ENCODE measurements around the gene CENPH. TPM values are rescaled to one million over a fixed set of nuclear protein-coding genes. Genes with fewer than 3 reads are reported as not detected.

Gene CENPH
- total and polyA plus RNA-seq, 4 donors: 0.33 to 14.6 (median 0.77) TPM

DNA sequence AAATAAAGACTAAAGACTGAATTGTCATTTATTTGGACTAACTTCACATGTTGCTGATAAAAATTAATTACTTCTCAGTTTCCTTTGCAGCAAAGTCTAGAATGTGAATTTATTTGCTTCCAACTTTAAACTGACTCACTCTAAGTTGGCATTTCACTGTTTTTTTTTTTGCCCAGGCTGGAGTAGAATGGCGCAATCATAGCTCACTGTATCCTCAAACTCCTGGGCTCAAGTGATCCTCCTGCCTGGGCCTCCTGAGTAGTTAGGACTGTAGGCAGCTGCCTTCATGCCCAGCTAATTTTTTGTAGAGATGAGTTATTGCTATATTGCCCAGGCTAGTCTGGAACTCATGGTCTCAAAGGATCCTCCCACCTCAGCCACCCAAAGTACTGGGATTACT is 18.9 kb upstream of the CENPH start:
- TF ChIP-seq FOXA2 (IDR thresholded peaks at IDR 0.05): no peak
- TF ChIP-seq EGR1 (IDR thresholded peaks at IDR 0.05; ENCODE audit: low read depth in 2 of 2): no peak
- TF ChIP-seq, protein P1, sequence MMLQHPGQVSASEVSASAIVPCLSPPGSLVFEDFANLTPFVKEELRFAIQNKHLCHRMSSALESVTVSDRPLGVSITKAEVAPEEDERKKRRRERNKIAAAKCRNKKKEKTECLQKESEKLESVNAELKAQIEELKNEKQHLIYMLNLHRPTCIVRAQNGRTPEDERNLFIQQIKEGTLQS (IDR thresholded peaks at IDR 0.05): no peak
- TF ChIP-seq HNF4A (conservative IDR thresholded peaks at IDR 0.05): no peak
- no peak for TF ChIP-seq HNF4G (IDR thresholded peaks at IDR 0.05)
- TF ChIP-seq NR2F2 (IDR thresholded peaks at IDR 0.05): no peak
- TF ChIP-seq, protein P2, sequence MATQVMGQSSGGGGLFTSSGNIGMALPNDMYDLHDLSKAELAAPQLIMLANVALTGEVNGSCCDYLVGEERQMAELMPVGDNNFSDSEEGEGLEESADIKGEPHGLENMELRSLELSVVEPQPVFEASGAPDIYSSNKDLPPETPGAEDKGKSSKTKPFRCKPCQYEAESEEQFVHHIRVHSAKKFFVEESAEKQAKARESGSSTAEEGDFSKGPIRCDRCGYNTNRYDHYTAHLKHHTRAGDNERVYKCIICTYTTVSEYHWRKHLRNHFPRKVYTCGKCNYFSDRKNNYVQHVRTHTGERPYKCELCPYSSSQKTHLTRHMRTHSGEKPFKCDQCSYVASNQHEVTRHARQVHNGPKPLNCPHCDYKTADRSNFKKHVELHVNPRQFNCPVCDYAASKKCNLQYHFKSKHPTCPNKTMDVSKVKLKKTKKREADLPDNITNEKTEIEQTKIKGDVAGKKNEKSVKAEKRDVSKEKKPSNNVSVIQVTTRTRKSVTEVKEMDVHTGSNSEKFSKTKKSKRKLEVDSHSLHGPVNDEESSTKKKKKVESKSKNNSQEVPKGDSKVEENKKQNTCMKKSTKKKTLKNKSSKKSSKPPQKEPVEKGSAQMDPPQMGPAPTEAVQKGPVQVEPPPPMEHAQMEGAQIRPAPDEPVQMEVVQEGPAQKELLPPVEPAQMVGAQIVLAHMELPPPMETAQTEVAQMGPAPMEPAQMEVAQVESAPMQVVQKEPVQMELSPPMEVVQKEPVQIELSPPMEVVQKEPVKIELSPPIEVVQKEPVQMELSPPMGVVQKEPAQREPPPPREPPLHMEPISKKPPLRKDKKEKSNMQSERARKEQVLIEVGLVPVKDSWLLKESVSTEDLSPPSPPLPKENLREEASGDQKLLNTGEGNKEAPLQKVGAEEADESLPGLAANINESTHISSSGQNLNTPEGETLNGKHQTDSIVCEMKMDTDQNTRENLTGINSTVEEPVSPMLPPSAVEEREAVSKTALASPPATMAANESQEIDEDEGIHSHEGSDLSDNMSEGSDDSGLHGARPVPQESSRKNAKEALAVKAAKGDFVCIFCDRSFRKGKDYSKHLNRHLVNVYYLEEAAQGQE (IDR thresholded peaks at IDR 0.05): no peak
- no peak for TF ChIP-seq JUND (IDR thresholded peaks at IDR 0.05)
- TF ChIP-seq TAF1 (conservative IDR thresholded peaks at IDR 0.05): no peak
- no peak for TF ChIP-seq FOXA1 (IDR thresholded peaks at IDR 0.05)
- TF ChIP-seq, protein P3, sequence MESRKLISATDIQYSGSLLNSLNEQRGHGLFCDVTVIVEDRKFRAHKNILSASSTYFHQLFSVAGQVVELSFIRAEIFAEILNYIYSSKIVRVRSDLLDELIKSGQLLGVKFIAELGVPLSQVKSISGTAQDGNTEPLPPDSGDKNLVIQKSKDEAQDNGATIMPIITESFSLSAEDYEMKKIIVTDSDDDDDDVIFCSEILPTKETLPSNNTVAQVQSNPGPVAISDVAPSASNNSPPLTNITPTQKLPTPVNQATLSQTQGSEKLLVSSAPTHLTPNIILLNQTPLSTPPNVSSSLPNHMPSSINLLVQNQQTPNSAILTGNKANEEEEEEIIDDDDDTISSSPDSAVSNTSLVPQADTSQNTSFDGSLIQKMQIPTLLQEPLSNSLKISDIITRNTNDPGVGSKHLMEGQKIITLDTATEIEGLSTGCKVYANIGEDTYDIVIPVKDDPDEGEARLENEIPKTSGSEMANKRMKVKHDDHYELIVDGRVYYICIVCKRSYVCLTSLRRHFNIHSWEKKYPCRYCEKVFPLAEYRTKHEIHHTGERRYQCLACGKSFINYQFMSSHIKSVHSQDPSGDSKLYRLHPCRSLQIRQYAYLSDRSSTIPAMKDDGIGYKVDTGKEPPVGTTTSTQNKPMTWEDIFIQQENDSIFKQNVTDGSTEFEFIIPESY (IDR thresholded peaks at IDR 0.05): no peak
- TF ChIP-seq GABPA (IDR thresholded peaks at IDR 0.05 in 1 of 2, conservative IDR thresholded peaks at IDR 0.05 in 1 of 2): no peak
- TF ChIP-seq, protein P4, sequence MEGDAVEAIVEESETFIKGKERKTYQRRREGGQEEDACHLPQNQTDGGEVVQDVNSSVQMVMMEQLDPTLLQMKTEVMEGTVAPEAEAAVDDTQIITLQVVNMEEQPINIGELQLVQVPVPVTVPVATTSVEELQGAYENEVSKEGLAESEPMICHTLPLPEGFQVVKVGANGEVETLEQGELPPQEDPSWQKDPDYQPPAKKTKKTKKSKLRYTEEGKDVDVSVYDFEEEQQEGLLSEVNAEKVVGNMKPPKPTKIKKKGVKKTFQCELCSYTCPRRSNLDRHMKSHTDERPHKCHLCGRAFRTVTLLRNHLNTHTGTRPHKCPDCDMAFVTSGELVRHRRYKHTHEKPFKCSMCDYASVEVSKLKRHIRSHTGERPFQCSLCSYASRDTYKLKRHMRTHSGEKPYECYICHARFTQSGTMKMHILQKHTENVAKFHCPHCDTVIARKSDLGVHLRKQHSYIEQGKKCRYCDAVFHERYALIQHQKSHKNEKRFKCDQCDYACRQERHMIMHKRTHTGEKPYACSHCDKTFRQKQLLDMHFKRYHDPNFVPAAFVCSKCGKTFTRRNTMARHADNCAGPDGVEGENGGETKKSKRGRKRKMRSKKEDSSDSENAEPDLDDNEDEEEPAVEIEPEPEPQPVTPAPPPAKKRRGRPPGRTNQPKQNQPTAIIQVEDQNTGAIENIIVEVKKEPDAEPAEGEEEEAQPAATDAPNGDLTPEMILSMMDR (IDR thresholded peaks at IDR 0.05; ENCODE audit: low read depth, low read length, missing input control): no peak
- TF ChIP-seq, protein P5, sequence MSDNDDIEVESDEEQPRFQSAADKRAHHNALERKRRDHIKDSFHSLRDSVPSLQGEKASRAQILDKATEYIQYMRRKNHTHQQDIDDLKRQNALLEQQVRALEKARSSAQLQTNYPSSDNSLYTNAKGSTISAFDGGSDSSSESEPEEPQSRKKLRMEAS (IDR thresholded peaks at IDR 0.05): no peak
- TF ChIP-seq YY1 (IDR thresholded peaks at IDR 0.05): no peak
- 98% methylated on average over 1 of the region's 1 CpG for WGBS
- Histone ChIP-seq H3K4me1 (ENCODE audit: control insufficient read depth in 4 of 4, insufficient read depth in 4 of 4, low read length in 3 of 4) (peaks cover 4 to 13% (median 10%) of the 10 kb centered on the region in 4 donors), H3K9me3 (ENCODE audit: control insufficient read depth in 4 of 4, low read length in 3 of 4) (no peaks in the 10 kb centered on the region), H3K4me3 (ENCODE audit: low read depth in 1 of 3, low read length in 3 of 3) (no peak overlapping the region), H3K9ac (ENCODE audit: low read depth in 1 of 2, low read length in 2 of 2) (no peak overlapping the region), H3K27ac (ENCODE audit: low read depth in 1 of 2, low read length in 2 of 2) (no peak overlapping the region), H3K27me3 (ENCODE audit: control insufficient read depth in 4 of 4, insufficient read depth in 4 of 4, low read length in 3 of 4) (no peaks in the 10 kb centered on the region), H3K36me3 (ENCODE audit: control insufficient read depth in 4 of 4, insufficient read depth in 3 of 4, low read depth in 1 of 4, low read length in 3 of 4) (peaks cover 0 to 2% (median 0%) of the 10 kb centered on the region in 4 donors)
- no peak for DNase-seq (ENCODE audit: low spot score)

DNA sequence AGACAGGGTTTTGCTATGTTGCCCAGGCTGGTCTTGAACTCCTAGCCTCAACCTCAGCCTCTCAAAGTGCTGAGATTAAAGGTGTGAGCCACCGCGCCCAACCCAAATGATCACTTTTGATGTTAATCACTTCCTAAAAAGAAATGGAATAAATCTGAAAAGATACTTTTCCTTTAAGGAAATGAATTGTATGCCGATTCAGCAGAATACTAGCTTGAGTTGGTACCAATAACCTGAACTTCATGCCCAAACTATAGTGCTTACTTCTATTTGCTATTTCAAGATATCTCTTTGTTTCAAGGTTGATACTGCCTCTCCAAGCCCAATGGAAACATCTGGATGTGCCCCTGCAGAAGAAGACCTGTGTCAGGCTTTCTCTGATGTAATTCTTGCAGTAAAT is 18.4 kb upstream of the CENPH start:
- TF ChIP-seq, protein P5 (IDR thresholded peaks at IDR 0.05): no peak
- TF ChIP-seq NR2F2 (IDR thresholded peaks at IDR 0.05) (no peak), RXRA (IDR thresholded peaks at IDR 0.05) (no peak), HNF4A (conservative IDR thresholded peaks at IDR 0.05) (no peak), YY1 (IDR thresholded peaks at IDR 0.05) (no peak), JUND (IDR thresholded peaks at IDR 0.05) (no peak), RAD21 (IDR thresholded peaks at IDR 0.05) (no peak)
- TF ChIP-seq, protein P2 (IDR thresholded peaks at IDR 0.05): no peak
- TF ChIP-seq, protein P4 (IDR thresholded peaks at IDR 0.05; ENCODE audit: low read depth, low read length, missing input control): no peak
- WGBS: 95% methylated on average over 3 of the region's 3 CpGs
- H3K9ac ChIP-seq (ENCODE audit: low read depth in 1 of 2, low read length in 2 of 2): no peak overlapping the region
- no peaks in the 10 kb centered on the region for H3K27me3 ChIP-seq (ENCODE audit: control insufficient read depth in 4 of 4, insufficient read depth in 4 of 4, low read length in 3 of 4)
- peaks cover 4 to 13% (median 10%) of the 10 kb centered on the region in 4 donors for H3K4me1 ChIP-seq (ENCODE audit: control insufficient read depth in 4 of 4, insufficient read depth in 4 of 4, low read length in 3 of 4)
- H3K9me3 ChIP-seq (ENCODE audit: control insufficient read depth in 4 of 4, low read length in 3 of 4): no peaks in the 10 kb centered on the region
- H3K4me3 ChIP-seq (ENCODE audit: low read depth in 1 of 3, low read length in 3 of 3): no peak overlapping the region
- no peak overlapping the region for H3K27ac ChIP-seq (ENCODE audit: low read depth in 1 of 2, low read length in 2 of 2)
- peaks cover 0 to 2% (median 0%) of the 10 kb centered on the region in 4 donors for H3K36me3 ChIP-seq (ENCODE audit: control insufficient read depth in 4 of 4, insufficient read depth in 3 of 4, low read depth in 1 of 4, low read length in 3 of 4)
- no peak for DNase-seq (ENCODE audit: low spot score)

Measured in liver (tissue), 9 donors.